ENCODE measurements around the gene PRUNE2.

PRUNE2 gene

DNA sequence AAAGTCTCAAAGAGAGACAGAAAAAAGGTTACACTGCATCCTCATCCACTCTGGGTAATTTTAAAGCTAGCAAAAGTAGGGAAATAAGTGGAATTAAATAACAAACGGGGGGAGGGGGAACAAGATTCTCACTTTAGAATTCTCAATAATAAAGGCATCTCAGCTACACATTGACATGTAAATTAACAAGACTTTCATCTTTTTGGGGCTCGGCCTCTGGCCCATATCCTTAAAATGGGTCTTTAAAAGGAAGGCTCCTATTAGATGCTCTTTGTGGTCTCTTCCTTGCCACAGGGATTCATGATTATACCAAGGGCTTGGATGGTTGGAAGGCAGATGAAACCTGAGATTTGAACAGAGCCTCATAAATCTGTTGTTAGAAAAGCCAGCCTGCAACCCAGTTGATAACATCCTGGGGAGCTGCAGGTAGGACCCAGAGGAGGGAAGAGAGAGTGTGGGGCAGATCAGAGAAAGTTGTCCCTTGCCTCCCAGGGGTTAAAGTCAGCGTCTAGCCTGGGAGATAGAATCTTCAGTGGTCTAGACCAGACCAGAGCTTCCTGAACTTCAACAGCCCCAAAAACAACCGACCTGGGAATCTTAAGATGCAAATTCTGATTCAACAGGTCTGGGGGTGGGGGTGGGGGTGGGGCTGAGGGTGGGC lies 311.0 kb downstream of the PRUNE2 start:
- no peak for DNase-seq

DNA sequence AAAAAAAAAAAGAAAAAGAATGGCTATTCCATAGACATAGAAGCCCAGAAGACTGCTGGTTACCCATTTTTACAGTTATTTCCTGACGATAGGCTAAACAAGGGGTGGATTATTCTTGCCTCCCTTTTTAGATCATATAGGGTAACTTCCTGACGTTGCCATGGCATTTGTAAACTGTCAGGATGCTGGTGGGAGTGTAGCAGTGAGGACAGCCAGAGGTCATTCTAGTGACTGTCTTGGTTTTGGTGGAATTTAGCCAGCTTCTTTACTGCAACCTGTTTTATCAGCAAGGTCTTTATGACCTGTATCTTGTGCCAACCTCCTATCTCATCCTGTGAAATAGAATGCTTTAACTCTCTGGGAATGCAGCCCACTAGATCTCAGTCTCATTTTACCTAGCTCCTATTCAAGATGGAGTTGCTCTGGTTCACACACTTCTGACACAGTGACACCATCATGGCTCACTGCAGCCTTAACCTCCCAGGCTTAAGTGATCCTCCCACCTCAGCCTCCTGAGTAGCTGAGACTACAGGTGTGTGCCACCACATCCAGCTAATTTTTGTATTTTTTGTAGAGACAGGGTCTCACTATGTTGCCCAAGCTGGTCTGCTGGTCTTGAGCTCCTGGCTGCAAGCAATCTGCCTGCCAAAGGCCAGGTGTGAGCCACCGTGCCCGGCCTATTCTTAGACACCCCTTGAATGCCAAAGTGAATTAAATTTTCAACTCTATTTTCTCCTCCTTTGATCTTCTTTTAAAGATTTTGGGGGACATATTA lies 311.8 kb downstream of the PRUNE2 start:
- peak in 1 of 2 donors; percentile 36 for DNase-seq

DNA sequence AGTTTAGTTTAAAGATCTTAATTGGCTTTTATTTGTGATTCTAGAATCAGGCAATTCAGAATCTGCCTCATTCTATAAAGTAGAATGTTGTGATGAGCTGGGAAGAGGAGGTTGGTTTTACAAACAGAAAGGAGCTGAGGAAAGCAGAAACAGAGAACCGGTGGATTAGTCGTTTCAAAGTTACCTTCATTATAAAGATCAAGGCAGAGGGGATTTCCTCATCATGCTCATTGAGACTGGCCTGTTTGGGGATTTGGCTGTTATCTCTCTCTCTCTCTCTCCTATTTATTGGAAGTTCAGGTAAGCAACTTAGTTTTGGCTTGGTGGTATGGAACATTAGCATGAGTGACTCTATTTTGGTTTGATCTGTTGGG lies 313.0 kb downstream of the PRUNE2 start:
- DNase-seq = no peak

DNA sequence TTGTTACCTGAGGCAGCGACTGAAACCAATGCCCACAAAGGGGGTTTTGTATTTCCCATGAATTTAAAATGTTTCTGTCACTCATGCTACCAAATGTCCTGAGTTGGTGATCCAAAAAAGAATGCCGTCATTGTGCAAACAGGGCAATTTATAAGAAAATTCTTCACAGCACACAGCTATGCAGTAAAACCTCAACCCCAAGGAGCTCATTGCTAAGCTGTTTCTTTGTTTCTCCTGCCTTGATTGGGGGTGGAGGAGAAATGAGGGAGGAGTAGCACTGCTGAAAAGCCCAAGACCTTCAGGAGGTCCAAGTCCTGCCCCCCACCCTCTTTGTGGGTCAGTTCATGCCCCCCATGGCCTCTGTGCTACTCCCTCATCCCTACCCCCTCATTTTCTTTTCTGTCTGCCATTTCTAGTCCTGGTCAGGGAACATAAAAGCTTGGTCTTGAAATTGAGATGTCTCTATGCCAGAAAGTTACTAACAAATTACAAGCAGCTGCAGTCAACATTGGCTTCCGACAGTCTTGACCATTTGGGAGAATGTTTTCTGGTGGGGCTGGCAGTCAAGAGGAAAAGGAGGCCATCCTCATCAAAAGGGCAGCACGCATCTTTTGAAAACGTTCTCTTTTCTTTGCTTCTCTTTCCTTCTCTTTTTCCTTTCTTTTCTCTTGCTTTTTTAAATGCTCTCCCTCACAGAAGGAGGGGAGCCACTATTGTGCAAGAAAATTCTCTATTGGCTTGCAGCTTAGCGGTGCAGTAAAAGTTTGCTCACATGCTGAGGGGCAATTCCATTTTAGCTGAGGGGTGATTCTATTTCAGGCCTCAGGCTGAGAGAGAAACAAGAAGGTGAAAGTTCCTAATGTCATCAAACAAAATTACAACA lies 313.6 kb downstream of the PRUNE2 start:
- DNase-seq = no peak

DNA sequence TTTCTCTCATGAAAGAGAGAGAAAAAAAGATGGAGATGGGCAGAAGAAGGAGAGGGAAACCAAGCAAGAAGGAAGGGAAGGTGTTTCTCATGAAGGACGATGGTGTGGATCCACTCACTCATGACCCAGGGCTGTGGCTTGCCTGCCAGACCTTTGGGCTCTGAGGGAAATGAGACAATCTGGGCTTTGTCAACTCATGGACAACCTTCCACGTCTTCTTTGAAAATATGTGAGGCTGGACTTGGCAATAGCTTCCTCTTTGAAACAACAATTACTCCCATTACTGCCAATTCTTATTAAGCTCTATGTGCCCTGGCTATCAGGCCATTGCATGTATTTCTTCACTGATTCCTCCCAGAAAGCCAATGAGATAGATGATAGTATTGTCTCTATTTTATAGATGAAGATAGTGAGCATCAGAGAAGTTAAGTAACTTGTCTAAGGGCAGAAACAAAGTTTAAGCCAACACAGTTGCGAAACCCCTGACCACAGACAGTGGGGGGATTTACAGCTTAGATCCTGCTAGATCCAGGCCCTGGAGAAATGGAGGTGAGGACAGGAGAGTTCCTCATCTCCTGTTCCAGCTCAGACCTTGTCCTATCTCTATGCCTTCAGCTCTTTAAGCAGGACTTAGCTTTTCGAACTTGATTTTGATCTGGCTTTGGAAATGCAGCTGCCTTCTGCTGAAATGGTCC lies 314.5 kb downstream of the PRUNE2 start:
- peak; percentile 30 to 34 for DNase-seq

DNA sequence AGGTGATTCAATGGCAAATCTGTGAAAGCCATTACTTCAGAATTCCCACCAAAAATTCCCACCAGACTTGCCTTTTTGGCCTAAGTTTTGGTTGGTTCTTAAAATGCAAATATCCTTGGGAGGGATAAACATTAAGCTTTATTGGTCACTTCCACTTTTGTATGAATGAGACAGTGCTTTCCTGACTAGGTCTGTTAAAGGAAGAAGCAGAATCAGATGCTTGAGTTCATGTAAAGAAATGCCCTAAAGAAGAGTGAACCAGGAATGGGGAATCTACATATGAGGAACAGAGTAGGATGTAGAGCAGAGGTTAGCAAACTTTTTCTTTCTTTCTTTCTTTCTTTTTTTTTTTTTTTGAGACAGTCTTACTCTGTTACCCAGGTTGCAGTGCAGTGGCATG lies 317.6 kb downstream of the PRUNE2 start:
- peak; percentile 52 to 67 for DNase-seq

DNA sequence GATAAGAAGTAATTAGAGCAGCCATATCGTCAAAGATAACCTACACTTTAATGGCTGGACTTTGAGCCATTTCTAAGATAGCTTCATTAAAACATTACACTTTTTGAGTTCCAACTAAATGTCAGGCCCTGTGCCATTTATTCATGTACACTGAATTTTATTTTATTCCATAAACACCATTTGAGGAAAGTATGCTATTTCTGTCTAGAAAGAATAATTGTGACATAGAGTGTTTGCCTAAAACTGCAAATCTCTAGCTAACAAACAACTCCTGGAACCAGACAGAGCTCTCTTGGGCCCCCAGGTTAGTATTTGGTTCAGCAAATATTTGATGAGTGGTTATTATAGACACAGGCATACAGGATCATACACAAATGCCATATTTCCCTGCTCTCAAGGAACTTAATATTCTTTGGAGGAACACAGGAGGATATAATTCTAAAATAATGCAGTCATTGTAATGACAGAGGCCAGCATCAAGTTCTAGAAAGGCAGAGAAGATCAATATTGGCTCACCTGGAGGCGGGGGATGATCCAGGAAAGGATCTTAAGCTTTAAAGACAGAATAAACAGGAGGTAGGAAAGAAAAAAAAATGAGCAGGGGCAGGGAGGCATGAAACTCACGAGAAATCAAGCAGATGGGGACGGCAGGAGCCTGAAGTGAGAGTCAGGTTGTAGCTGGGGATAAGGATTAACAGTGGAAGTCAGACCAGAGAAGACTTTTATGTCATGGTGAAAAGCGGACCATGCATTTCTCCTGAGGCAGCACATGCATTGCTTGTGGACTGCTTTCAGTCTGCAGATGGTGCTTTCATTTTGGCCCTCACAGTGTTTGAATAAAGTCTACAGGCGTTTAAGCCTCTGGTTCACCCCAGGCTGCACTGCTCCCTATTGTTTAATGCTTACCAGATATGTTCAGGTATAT lies 319.3 kb downstream of the PRUNE2 start:
- DNase-seq = no peak

DNA sequence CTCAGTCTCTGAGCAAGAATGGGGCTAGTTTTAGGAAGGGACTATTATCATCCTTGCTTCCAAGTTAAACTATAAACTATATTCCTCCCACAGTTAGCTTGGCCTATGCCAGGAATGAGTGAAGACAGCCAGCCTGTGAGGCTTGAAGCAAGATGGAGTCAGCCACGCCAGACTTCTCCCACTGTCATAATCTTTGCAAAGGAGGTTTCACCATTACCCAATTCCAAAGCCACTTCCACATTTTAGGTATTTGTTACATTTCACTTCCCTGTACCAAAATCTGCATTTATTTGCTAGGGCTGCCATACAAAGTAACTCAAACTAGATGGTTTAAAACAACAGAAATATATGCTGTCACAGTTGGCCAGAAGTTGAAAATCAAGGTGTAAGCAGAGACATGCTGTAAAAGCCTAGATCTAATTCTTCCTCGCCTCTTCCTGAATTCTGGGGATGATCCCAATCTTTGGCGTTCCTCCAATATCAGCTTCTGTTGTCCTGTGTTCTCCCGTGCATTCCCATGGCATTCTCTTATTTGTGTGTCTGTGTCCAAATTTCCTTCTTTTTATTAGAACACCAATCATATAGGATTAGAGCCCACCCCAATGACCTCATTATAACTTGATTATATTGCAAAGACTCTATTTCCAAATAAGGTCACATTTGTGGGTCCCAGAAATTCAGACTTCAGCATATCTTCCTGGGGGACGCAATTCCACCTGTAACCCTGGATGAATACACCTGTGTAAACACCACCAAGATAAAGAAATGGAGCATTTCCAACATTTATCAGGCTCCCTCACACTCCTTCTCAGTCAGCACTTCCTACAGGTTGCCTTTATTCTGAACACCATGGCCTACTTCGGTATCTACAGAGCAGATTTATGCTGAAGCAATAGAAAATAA lies 320.2 kb downstream of the PRUNE2 start:
- DNase-seq = peak; percentile 88 to 90

DNA sequence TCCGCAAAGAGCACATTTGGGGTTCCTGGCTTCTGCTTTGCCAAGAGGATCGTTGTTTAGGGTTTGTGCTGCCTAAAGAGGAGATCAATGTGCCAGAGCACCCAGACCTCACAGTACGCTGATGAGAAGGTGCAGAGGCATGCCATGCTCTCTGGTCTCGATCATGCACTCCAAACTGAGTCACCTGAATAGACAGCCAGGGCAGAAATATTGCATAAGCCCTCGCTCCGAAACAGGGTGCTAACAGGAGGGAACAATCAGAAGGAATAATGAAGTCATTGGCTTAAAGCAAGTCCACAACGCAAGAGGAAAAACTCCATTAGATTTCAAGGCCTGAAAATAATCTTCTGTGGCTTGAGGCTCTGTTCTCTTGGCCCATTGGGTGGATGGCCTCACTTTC lies 322.7 kb downstream of the PRUNE2 start:
- DNase-seq = no peak

DNA sequence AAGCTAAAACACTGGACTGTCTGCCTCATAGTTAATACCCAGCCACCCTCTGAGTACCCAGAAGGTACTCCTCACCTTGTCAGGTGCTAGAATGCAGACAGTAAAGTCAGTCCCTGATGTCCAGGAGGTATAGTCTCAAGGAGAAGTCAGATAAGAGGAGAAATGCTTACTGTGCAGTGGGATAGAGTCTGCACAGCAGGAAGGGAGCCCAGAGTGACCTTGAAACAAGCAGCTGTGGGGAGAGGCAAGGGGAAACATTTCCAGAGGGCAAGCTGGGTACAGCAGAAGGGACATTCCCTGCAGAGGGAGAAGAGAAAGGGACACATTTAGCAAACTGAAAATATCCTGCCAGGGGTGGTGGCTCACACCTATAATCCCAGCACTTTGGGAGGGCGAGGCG lies 324.2 kb downstream of the PRUNE2 start:
- DNase-seq = no peak

DNA sequence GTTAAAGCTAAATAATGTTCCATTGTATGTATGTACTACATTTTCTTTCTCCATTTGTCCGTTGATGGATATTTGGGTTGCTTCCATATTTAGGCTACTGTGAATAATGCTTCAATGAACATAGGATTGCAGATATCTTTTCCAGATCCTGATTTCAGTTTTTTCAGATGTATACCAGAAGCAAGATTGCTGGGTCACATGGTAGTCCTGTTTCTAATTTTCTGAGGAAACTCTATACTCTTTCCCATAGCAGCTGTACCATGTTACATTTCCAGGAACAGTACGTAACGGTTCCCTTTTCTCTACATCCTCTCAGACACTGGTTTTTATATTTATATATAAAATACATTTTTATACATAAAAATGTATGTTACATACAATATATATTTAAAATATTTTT lies 325.1 kb downstream of the PRUNE2 start:
- DNase-seq = peak in 1 of 2 donors; percentile 63

DNA sequence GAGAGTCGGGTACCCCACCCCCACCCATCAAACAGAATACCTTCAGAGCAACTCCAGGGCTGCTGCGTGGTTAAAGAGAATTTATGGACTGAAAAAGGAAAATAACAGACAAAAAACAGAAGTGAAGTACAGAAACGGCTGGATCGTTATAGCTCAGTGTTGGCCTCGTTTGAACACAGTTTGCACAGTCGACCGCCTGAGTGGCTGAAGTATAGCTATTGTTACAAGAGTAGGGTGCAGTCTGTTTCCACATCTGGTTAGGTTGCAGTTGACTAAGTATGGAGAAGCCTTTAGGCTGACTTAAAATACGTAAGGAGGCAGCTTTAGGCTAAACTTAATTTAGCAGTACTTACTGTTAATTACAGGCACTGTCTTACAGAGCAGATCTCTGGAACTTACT lies 325.7 kb downstream of the PRUNE2 start:
- peak; percentile 65 for DNase-seq

DNA sequence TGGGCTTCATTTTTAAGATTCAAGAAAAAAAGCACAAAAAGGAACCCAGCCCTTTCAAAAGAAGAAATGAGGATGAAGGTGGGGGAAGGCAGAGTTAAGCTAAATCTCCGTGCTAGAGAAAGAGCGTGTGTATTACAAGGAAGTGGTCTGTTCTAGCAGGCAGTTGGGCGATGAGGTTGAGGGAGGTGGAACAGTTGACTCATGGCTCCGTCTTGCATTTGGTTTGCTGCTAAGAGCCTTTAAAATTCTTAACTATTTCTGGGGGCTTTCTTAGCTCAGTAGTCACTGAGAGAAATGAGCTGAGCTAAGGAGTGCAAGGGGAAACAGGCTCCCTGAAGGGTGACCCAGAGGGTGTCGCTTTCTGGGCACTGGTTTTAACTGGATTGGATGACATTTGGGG lies 329.6 kb downstream of the PRUNE2 start:
- DNase-seq = peak; percentile 90 to 93

DNA sequence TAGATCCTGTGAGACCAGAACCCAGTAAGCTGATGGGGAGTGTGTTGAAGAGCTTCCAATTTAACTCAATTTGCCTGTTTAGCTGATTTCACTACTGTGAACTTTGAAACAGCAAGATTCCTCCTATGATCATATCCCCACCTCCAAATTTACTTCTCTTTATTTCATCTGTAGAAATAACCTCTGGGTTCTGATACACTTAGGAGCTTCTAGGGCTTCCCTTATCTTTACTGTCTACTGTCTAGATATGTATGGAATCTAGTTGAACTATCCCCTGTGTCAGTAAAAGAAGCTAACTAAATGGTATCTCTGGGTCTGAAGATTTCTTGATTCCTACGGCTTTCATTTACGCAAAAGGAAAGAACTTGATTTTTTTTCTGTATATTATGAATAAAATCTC lies 330.2 kb downstream of the PRUNE2 start:
- DNase-seq = peak in 1 of 2 donors; percentile 38

DNA sequence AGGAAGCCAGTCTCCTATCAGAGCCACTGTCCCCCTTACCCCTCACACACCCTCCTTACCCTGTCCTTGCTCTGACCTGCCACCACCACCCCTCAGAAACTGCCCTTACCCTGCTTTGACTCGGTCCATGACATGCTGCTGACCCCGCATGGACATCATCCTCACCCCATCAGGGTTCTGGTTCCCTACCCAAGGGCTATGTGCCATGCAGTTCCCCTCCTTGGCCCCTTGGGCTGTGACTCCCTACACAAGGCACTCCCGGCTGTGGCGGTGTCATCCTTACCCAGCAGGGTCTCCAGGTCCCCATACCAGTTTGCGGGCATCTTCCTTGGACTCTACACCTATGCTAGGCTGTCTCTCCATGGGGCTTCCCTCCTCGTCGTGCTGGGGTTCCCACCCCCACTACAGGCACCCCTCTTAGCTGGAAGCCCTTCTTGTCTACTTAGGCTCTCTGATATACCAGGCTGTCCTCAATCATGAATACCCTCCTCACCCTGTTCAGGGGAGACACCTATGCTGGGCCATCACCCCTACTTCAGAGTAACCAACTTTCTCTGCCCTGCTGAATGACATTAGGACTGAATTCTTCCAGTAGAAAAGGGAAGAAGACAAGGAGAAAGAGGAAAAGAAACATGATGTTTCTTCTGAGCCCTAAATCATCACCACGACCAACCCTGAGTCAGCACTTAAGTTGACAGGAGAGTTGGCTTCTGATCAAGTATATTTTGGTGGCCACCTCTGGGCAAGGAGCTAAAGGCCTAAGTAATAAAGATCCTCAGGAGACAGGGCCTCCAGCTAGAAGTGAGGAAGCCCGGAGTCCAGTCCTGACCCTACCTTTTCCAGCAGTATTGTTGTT lies 331.8 kb downstream of the PRUNE2 start:
- DNase-seq = peak; percentile 32 to 44

DNA sequence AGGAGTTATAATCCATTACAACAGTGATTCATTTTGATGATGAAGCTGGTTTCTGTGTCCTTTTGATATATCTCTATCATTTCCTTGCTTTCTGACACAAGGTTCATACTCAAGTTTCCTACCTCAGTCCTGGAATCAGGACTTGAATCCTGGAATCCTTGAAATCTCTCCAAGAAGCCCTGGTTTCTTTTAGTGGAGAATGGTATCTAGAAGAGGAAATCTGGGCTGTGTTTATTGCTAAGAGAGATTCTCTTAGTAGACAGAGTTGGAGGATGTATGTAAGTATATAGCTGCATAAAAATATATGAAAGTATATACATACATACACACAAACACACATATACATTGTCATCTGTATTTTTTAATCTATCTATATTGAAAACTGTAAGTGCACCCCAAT lies 332.5 kb downstream of the PRUNE2 start:
- DNase-seq = no peak

DNA sequence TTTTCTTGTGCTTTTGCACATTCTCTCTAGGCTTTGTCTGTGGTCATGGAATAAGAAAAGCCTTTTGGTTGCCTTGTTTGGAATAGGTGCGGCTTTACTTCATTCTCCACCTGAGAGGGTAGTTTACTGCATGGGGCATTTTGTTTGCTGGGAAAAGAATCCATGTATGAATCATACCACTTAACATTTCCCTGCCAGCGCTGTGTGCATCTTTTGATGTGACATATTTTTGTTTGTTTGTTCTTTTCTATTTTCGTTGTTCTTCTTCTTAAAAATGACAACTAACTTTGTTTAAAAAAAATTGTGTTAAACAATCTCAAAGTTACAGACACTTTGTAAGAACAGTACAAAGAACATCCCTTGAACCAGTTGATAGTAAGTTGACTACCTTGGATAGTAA lies 333.8 kb downstream of the PRUNE2 start:
- DNase-seq = no peak

DNA sequence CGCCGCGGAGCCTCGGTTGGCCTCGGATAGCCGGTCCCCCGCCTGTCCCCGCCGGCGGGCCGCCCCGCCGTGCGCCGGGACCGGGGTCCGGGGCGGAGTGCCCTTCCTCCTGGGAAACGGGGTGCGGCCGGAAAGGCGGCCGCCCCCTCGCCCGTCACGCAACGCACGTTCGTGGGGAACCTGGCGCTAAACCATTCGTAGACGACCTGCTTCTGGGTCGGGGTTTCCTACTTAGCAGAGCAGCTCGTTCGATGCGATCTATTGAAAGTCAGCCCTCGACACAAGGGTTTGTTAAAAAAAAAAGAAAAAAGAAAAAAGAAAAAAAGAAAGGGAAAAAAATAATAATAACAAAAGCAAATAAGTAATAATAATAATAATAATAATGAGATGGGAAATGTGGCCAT lies 334.2 kb downstream of the PRUNE2 start:
- peak in 1 of 2 donors; percentile 46 for DNase-seq

DNA sequence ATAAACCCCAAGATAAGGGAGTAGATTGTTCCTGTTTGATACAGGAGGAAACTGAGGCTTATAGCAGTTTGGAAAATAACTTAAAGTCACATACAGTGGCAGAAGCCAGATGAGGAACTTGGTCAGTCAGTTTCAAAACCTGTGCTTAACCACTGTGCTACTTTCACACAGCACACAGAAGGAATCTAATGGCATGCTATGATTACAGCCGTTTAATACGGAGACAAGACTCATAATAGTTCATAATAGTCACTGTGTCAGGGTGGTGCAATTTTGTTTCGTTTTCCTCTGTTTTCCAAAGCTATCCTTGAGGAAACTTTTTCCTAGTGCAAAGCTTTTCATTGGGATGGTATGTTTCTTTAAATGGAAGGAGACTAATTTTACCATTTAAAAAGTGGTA lies 334.6 kb downstream of the PRUNE2 start:
- DNase-seq = peak; percentile 74 to 78
